ENCODE measurements around the gene NEUROD4. TPM values are rescaled to one million over a fixed set of nuclear protein-coding genes. Genes with fewer than 3 reads are reported as not detected.

The NEUROD4 gene
- total RNA-seq, 1 experiment from 2014 or later = not detected

GRCh38 chr12:55037351-55037987, 17.7 kb downstream of the NEUROD4 start:
- Mint-ChIP-seq H3K4me3 (no peak overlapping the region), H3K4me1 (peaks cover 22% of the 10 kb centered on the region), H3K27me3 (ENCODE audit: low read depth) (no peaks in the 10 kb centered on the region; the same call in 1 of the 2 replicates), H3K27ac (no peak overlapping the region), H3K9me3 (no peaks in the 10 kb centered on the region), H3K36me3 (no peaks in the 10 kb centered on the region)
- DNase-seq (ENCODE audit: low spot score) = no peak
- no peak for TF ChIP-seq ZNF425 (CRISPR knock-in tag; conservative IDR thresholded peaks at IDR 0.05)
- TF ChIP-seq MXD4 (CRISPR knock-in tag; IDR thresholded peaks at IDR 0.05; ENCODE audit: borderline replicate concordance) = no peak
- no peak for TF ChIP-seq NR2C2 (CRISPR knock-in tag; IDR thresholded peaks at IDR 0.05)
- TF ChIP-seq, protein P1, sequence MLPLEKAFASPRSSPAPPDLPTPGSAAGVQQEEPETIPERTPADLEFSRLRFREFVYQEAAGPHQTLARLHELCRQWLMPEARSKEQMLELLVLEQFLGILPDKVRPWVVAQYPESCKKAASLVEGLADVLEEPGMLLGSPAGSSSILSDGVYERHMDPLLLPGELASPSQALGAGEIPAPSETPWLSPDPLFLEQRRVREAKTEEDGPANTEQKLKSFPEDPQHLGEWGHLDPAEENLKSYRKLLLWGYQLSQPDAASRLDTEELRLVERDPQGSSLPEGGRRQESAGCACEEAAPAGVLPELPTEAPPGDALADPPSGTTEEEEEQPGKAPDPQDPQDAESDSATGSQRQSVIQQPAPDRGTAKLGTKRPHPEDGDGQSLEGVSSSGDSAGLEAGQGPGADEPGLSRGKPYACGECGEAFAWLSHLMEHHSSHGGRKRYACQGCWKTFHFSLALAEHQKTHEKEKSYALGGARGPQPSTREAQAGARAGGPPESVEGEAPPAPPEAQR (CRISPR knock-in tag; IDR thresholded peaks at IDR 0.05) = no peak
- no peak for TF ChIP-seq USF1 (CRISPR knock-in tag; IDR thresholded peaks at IDR 0.05)
- TF ChIP-seq IRF2 (CRISPR knock-in tag; IDR thresholded peaks at IDR 0.05; ENCODE audit: borderline replicate concordance, low read depth) = no peak
- no peak for TF ChIP-seq ZBTB43 (CRISPR knock-in tag; IDR thresholded peaks at IDR 0.05)
- TF ChIP-seq CREM (CRISPR knock-in tag; IDR thresholded peaks at IDR 0.05) = no peak
- no peak for ATAC-seq
- ChIA-PET POLR2A (no interaction called here), CTCF (no interaction called here)

- peaks cover 28% of the 10 kb centered on the region for H3K4me1 Mint-ChIP-seq
- no peaks in the 10 kb centered on the region for H3K9me3 Mint-ChIP-seq
- no peak overlapping the region for H3K27ac Mint-ChIP-seq
- ChIA-PET CTCF (interaction anchor here (1.3 kb wide), 2 partner anchors 29 to 33 kb away, joined by 4 to 5 read pairs; no protein-coding TSS in a partner anchor), POLR2A (no interaction called here)
- no peak for ATAC-seq
- no peak for DNase-seq (ENCODE audit: low spot score)
- no peak overlapping the region for H3K4me3 Mint-ChIP-seq
- no peaks in the 10 kb centered on the region for H3K36me3 Mint-ChIP-seq
- peaks cover 2% of the 10 kb centered on the region; the same call in 1 of the 2 replicates for H3K27me3 Mint-ChIP-seq (ENCODE audit: low read depth)
- TF ChIP-seq ERG (CRISPR knock-in tag; IDR thresholded peaks at IDR 0.05) (no peak), OVOL2 (CRISPR knock-in tag; IDR thresholded peaks at IDR 0.05; ENCODE audit: borderline replicate concordance) (no peak), ZNF512 (CRISPR knock-in tag; IDR thresholded peaks at IDR 0.05; ENCODE audit: borderline replicate concordance) (no peak), GTF2I (CRISPR knock-in tag; conservative IDR thresholded peaks at IDR 0.05) (no peak), ZNF416 (CRISPR knock-in tag; IDR thresholded peaks at IDR 0.05) (no peak), NR2C2 (CRISPR knock-in tag; IDR thresholded peaks at IDR 0.05) (no peak), SP1 (CRISPR knock-in tag; conservative IDR thresholded peaks at IDR 0.05) (no peak)
- TF ChIP-seq, protein P2, sequence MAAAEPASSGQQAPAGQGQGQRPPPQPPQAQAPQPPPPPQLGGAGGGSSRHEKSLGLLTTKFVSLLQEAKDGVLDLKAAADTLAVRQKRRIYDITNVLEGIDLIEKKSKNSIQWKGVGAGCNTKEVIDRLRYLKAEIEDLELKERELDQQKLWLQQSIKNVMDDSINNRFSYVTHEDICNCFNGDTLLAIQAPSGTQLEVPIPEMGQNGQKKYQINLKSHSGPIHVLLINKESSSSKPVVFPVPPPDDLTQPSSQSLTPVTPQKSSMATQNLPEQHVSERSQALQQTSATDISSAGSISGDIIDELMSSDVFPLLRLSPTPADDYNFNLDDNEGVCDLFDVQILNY (CRISPR knock-in tag; IDR thresholded peaks at IDR 0.05) = no peak
- TF ChIP-seq, protein P3, sequence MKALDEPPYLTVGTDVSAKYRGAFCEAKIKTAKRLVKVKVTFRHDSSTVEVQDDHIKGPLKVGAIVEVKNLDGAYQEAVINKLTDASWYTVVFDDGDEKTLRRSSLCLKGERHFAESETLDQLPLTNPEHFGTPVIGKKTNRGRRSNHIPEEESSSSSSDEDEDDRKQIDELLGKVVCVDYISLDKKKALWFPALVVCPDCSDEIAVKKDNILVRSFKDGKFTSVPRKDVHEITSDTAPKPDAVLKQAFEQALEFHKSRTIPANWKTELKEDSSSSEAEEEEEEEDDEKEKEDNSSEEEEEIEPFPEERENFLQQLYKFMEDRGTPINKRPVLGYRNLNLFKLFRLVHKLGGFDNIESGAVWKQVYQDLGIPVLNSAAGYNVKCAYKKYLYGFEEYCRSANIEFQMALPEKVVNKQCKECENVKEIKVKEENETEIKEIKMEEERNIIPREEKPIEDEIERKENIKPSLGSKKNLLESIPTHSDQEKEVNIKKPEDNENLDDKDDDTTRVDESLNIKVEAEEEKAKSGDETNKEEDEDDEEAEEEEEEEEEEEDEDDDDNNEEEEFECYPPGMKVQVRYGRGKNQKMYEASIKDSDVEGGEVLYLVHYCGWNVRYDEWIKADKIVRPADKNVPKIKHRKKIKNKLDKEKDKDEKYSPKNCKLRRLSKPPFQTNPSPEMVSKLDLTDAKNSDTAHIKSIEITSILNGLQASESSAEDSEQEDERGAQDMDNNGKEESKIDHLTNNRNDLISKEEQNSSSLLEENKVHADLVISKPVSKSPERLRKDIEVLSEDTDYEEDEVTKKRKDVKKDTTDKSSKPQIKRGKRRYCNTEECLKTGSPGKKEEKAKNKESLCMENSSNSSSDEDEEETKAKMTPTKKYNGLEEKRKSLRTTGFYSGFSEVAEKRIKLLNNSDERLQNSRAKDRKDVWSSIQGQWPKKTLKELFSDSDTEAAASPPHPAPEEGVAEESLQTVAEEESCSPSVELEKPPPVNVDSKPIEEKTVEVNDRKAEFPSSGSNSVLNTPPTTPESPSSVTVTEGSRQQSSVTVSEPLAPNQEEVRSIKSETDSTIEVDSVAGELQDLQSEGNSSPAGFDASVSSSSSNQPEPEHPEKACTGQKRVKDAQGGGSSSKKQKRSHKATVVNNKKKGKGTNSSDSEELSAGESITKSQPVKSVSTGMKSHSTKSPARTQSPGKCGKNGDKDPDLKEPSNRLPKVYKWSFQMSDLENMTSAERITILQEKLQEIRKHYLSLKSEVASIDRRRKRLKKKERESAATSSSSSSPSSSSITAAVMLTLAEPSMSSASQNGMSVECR (CRISPR knock-in tag; IDR thresholded peaks at IDR 0.05; ENCODE audit: borderline replicate concordance) = no peak
Observed at GRCh38 chr12:55039395-55040354, 19.9 kb downstream of the NEUROD4 start.
